ENCODE measurements around the gene CLDN24.

Gene CLDN24

GRCh38 chr4:183272384-183272783, 49.8 kb downstream of the CLDN24 start:
- DNase-seq: no peak
